ENCODE measurements around the gene PEAK1.

DNA sequence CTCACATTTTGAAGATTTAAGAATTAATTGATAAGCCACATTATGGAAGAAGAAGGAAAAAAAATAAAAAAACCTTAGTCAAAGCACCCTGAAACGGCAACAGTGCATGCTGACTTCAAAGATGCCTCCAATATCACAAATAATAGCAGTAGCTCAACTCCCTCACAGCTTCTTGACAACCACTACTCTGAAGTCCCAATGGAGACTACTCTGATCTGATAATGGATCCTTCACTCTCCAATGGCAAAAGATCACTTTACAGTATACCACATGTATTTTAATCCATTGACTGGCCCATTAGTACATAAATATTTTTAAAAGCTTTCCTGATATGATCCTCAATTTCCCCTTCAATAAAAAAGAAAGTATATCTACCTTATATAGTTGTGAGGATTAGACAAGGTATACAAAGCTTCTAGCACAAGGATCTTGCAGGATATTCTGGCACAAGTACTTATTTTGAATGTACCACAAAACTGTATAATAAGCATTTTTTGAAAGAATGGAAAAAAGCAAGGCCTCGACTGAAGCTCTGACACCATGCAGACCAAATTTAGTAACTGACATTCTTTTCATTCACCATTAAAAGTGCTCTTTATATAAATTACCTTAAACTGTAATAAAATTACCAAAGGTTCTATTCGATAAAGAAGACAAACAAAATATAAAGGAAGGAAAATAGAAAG lies 91.9 kb downstream of the PEAK1 start:
- TF ChIP-seq, protein P1, sequence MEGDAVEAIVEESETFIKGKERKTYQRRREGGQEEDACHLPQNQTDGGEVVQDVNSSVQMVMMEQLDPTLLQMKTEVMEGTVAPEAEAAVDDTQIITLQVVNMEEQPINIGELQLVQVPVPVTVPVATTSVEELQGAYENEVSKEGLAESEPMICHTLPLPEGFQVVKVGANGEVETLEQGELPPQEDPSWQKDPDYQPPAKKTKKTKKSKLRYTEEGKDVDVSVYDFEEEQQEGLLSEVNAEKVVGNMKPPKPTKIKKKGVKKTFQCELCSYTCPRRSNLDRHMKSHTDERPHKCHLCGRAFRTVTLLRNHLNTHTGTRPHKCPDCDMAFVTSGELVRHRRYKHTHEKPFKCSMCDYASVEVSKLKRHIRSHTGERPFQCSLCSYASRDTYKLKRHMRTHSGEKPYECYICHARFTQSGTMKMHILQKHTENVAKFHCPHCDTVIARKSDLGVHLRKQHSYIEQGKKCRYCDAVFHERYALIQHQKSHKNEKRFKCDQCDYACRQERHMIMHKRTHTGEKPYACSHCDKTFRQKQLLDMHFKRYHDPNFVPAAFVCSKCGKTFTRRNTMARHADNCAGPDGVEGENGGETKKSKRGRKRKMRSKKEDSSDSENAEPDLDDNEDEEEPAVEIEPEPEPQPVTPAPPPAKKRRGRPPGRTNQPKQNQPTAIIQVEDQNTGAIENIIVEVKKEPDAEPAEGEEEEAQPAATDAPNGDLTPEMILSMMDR (conservative IDR thresholded peaks at IDR 0.05; ENCODE audit: low read depth, low read length), result no peak
- TF ChIP-seq EZH2 (IDR thresholded peaks at IDR 0.05; ENCODE audit: low read length, unreplicated experiment) (no peak), EZH2phosphoT487 (IDR thresholded peaks at IDR 0.05; ENCODE audit: borderline replicate concordance, low read length) (no peak)

All from PC-3 (cell line).